ENCODE measurements around the gene AOPEP.

AOPEP gene

GRCh38 chr9:95090023-95090791 is 363.7 kb downstream of the AOPEP start:
- Histone ChIP-seq H3K4me1 (peaks cover 12% of the 10 kb centered on the region), H3K4me3 (ENCODE audit: low read depth, low read length) (peak overlapping the region; percentile 15), H3K79me2 (no peaks in the 10 kb centered on the region), H3K27me3 (ENCODE audit: control insufficient read depth, insufficient read depth, low read length) (no peaks in the 10 kb centered on the region), H3K9ac (no peak overlapping the region), H3K27ac (peak overlapping the region; percentile 48), H3K9me3 (ENCODE audit: control insufficient read depth, low read length) (no peaks in the 10 kb centered on the region), H2AFZ (no peak overlapping the region), H3K36me3 (ENCODE audit: control insufficient read depth, insufficient read depth, low read length) (no peaks in the 10 kb centered on the region), H3K4me2 (ENCODE audit: low read length) (peak overlapping the region; percentile 43)
- TF ChIP-seq CTCF (IDR thresholded peaks at IDR 0.05), result no peak

- Histone ChIP-seq H3K4me2 (ENCODE audit: low read length) (peak overlapping the region; percentile 43), H3K27me3 (ENCODE audit: control insufficient read depth, insufficient read depth, low read length) (no peaks in the 10 kb centered on the region), H3K27ac (peak overlapping the region; percentile 48), H3K9ac (no peak overlapping the region), H2AFZ (no peak overlapping the region), H3K4me3 (ENCODE audit: low read depth, low read length) (peak overlapping the region; percentile 15), H3K79me2 (no peaks in the 10 kb centered on the region), H3K36me3 (ENCODE audit: control insufficient read depth, insufficient read depth, low read length) (no peaks in the 10 kb centered on the region), H3K9me3 (ENCODE audit: control insufficient read depth, low read length) (no peaks in the 10 kb centered on the region), H3K4me1 (peaks cover 12% of the 10 kb centered on the region)
- no peak for TF ChIP-seq CTCF (IDR thresholded peaks at IDR 0.05)
Measured at GRCh38 chr9:95090871-95091577, 364.5 kb downstream of the AOPEP start.

GRCh38 chr9:95091601-95092261 is 365.2 kb downstream of the AOPEP start:
- no peak overlapping the region for H2AFZ ChIP-seq
- no peaks in the 10 kb centered on the region for H3K27me3 ChIP-seq (ENCODE audit: control insufficient read depth, insufficient read depth, low read length)
- no peaks in the 10 kb centered on the region for H3K9me3 ChIP-seq (ENCODE audit: control insufficient read depth, low read length)
- peak overlapping the region; percentile 19 for H3K9ac ChIP-seq
- H3K36me3 ChIP-seq (ENCODE audit: control insufficient read depth, insufficient read depth, low read length), result no peaks in the 10 kb centered on the region
- no peak for TF ChIP-seq CTCF (IDR thresholded peaks at IDR 0.05)
- H3K79me2 ChIP-seq, result no peaks in the 10 kb centered on the region
- peak overlapping the region; percentile 39 for H3K27ac ChIP-seq
- peak overlapping the region; percentile 43 for H3K4me2 ChIP-seq (ENCODE audit: low read length)
- H3K4me1 ChIP-seq, result peaks cover 12% of the 10 kb centered on the region
- H3K4me3 ChIP-seq (ENCODE audit: low read depth, low read length), result no peak overlapping the region

- TF ChIP-seq CTCF (IDR thresholded peaks at IDR 0.05), result no peak
- Histone ChIP-seq H3K4me1 (peaks cover 12% of the 10 kb centered on the region), H3K4me3 (ENCODE audit: low read depth, low read length) (no peak overlapping the region), H3K27ac (no peak overlapping the region), H3K79me2 (no peaks in the 10 kb centered on the region), H3K9ac (no peak overlapping the region), H2AFZ (no peak overlapping the region), H3K4me2 (ENCODE audit: low read length) (no peak overlapping the region), H3K27me3 (ENCODE audit: control insufficient read depth, insufficient read depth, low read length) (no peaks in the 10 kb centered on the region), H3K36me3 (ENCODE audit: control insufficient read depth, insufficient read depth, low read length) (no peaks in the 10 kb centered on the region), H3K9me3 (ENCODE audit: control insufficient read depth, low read length) (no peaks in the 10 kb centered on the region)
Measured at GRCh38 chr9:95092262-95093072, 366.0 kb downstream of the AOPEP start.
